AG04449 (cell line): Measurements from ENCODE around the gene CAPN5.
A peak's percentile ranks its signal among the peaks of the same experiment; 100 is the strongest.

ENCODE experiments used
- CTCF ChIA-PET: fragments of 350-600 bp; formaldehyde crosslinking; extraction: SDS; loops from one replicate; lab custom pipeline; 2021; ENCODE audit warnings: antibody characterized with exemption; lab: Yijun Ruan, JAX
- POLR2A ChIA-PET: fragments of 400-600, 350-600 bp; formaldehyde crosslinking; extraction: SDS; loops from one replicate; lab custom pipeline; 2020; ENCODE audit warnings: antibody characterized with exemption, inconsistent platforms; lab: Yijun Ruan, JAX
- DNase-seq: peaks from one replicate; pipeline ENCODE4 v3.0.0-alpha.2; 2010; ENCODE audit warnings: low read depth, low spot score
- H3K4me3 ChIP-seq: 2 replicates; pipeline ENCODE4 v1.5.1; 2011; ENCODE audit warnings: low read depth, mild to moderate bottlenecking, control low read depth, low read length
- TF ChIP-seq, protein P1 (sequence below): IDR thresholded peaks from one replicate; pipeline ENCODE4 v1.5.1; 2011; ENCODE audit warnings: mild to moderate bottlenecking, moderate library complexity, low read length, control low read depth, inconsistent platforms; ENCODE audit not compliant: insufficient read depth; ENCODE audit errors: missing control alignments

Gene CAPN5

DNA sequence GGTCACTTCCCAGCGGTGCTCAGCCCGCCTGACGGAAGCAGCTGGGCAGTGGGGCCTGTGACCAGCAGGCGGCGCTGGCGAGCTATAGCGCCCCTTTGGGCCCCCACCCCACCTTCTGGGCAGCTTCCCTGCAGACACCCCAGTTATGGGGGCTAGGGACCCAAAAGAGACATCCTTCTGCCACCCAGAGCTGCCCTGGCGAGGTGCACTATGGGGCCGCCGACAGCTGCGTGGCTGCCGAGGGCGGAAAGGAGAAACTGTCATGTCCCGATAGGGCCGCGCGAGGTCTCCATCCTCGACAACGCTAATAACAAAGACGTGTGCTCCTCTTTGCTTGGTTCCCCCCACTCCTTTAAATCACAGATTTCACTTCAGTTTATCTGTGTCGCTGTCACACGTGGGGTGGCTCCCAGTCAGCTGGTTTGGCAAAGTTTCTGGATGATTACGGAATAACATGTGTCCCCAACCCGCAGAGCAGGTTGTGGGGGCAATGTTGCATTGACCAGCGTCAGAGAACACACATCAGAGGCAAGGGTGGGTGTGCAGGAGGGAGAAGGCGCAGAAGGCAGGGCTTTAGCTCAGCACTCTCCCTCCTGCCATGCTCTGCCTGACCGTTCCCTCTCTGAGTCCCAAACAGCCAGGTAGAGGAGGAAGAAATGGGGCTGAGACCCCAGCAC lies 60.6 kb downstream of the CAPN5 start:
- no peak for DNase-seq
- CTCF ChIA-PET: interaction anchor here (0.6 to 13.5 kb wide), 55 partner anchors 9 to 491 kb away, joined by 3 to 209 read pairs (median 5); partner anchors contain the start of gene OMP
- POLR2A ChIA-PET: interaction anchor here (0.6 kb wide), 1 partner anchor 80 kb away, joined by 5 read pairs; no protein-coding TSS in a partner anchor
- H3K4me3 ChIP-seq: peak overlapping the region; percentile 60
- TF ChIP-seq, protein P1, sequence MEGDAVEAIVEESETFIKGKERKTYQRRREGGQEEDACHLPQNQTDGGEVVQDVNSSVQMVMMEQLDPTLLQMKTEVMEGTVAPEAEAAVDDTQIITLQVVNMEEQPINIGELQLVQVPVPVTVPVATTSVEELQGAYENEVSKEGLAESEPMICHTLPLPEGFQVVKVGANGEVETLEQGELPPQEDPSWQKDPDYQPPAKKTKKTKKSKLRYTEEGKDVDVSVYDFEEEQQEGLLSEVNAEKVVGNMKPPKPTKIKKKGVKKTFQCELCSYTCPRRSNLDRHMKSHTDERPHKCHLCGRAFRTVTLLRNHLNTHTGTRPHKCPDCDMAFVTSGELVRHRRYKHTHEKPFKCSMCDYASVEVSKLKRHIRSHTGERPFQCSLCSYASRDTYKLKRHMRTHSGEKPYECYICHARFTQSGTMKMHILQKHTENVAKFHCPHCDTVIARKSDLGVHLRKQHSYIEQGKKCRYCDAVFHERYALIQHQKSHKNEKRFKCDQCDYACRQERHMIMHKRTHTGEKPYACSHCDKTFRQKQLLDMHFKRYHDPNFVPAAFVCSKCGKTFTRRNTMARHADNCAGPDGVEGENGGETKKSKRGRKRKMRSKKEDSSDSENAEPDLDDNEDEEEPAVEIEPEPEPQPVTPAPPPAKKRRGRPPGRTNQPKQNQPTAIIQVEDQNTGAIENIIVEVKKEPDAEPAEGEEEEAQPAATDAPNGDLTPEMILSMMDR: peak; percentile 94

DNA sequence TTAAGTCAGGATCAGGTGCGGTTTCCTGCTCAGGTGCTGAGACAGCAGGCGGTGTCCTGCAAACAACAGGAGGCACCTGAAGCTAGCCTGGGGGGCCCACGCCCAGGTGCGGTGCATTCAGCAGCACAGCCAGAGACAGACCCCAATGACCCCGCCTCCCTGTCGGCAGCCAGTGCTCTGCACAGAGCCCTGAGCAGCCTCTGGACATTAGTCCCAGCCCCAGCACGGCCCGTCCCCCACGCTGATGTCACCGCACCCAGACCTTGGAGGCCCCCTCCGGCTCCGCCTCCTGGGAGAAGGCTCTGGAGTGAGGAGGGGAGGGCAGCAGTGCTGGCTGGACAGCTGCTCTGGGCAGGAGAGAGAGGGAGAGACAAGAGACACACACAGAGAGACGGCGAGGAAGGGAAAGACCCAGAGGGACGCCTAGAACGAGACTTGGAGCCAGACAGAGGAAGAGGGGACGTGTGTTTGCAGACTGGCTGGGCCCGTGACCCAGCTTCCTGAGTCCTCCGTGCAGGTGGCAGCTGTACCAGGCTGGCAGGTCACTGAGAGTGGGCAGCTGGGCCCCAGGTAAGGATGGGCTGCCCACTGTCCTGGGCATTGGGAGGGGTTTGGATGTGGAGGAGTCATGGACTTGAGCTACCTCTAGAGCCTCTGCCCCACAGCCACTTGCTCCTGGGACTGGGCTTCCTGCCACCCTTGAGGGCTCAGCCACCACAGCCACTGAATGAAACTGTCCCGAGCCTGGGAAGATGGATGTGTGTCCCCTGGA lies 61.3 kb downstream of the CAPN5 start, which contains the start of gene MYO7A:
Gene MYO7A, plus strand, starts transcription at position 327 of the 772 bp plus-strand sequence. CDS start 2,389 bp downstream, outside the sequence.
- TF ChIP-seq, protein P1: no peak
- ChIA-PET CTCF (interaction anchor here (0.8 to 13.5 kb wide), 42 partner anchors 8 to 490 kb away, joined by 3 to 209 read pairs (median 6); partner anchors contain the start of gene OMP), POLR2A (no interaction called here)
- no peak for DNase-seq
- peak within 1 kb of the TSS; percentile 60 for H3K4me3 ChIP-seq

DNA sequence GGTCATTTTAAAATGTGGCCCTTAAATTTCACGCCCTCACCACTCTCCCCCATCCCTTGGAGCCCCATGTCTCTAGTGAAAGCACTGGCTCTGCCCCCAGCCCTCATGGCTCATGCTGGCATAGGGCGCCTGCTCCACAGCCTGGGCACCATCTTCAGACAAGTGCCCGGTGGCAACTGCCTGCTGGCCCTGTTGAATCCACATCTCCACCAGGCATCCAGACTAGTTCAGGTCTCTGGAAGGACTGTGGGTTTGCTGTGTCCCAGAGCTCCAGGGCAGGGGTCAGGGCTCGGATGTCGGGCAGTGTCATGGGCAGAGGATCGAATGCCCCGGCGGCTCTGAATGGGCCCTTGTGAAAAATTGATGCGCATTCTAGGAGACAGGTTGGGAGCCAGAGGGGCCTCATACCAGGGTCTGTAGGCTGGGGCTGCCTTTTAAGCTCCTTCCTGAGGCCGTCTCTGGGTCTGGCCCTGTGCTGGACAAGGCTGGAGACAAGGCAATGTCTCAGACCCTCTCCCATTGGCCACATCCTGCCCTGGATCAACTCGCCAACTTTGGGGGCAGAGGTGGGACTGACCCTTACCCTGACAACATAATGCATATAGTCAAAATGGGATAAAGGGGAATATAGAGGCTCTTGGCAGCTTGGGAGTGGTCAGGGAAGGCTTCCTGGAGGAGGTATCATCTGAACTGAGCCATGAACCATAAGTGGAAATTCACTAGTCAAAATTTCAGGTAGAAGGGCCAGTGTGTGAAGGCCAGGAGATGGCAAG lies 62.5 kb downstream of the CAPN5 start:
- ChIA-PET CTCF (interaction anchor here (1.2 to 13.5 kb wide), 10 partner anchors 7 to 489 kb away, joined by 3 to 209 read pairs (median 38); no protein-coding TSS in a partner anchor), POLR2A (no interaction called here)
- H3K4me3 ChIP-seq: no peak overlapping the region

DNA sequence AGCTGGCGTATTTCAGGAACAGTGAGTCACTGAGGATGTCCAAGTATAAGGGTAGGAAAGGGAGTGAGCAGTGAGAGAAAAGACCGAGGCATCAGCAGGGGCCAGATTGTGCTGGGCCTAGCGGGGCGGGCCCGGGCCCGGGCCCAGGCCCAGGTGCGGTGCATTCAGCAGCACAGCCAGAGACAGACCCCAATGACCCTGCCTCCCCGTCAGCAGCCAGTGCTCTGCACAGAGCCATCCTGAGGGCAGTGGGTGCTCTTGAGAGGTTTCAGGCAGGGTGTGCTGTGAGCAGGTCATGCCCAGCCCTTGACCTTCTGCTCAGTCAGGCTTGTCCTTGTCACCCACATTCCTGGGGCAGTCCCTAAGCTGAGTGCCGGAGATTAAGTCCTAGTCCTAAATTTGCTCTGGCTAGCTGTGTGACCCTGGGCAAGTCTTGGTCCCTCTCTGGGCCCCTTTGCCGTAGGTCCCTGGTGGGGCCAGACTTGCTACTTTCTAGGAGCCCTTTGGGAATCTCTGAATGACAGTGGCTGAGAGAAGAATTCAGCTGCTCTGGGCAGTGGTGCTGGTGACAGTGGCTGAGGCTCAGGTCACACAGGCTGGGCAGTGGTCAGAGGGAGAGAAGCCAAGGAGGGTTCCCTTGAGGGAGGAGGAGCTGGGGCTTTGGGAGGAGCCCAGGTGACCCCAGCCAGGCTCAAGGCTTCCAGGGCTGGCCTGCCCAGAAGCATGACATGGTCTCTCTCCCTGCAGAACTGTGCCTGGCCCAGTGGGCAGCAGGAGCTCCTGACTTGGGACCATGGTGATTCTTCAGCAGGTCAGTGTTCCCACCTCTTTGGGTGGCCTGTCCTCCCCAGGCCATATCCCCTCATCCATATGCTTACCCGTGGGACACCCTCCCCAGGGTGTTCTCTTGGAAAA lies 63.3 kb downstream of the CAPN5 start:
- POLR2A ChIA-PET: interaction anchor here (0.7 kb wide), 1 partner anchor 47 kb away, joined by 4 read pairs; no protein-coding TSS in a partner anchor
- H3K4me3 ChIP-seq: no peak overlapping the region
- no peak for DNase-seq
- TF ChIP-seq, protein P1: no peak
- CTCF ChIA-PET: interaction anchor here (1.2 to 13.5 kb wide), 8 partner anchors 10 to 488 kb away, joined by 3 to 209 read pairs (median 26); no protein-coding TSS in a partner anchor

More for the DNA sequence above, 62.5 kb downstream of the CAPN5 start:
- TF ChIP-seq, protein P1: no peak
- no peak for DNase-seq

DNA sequence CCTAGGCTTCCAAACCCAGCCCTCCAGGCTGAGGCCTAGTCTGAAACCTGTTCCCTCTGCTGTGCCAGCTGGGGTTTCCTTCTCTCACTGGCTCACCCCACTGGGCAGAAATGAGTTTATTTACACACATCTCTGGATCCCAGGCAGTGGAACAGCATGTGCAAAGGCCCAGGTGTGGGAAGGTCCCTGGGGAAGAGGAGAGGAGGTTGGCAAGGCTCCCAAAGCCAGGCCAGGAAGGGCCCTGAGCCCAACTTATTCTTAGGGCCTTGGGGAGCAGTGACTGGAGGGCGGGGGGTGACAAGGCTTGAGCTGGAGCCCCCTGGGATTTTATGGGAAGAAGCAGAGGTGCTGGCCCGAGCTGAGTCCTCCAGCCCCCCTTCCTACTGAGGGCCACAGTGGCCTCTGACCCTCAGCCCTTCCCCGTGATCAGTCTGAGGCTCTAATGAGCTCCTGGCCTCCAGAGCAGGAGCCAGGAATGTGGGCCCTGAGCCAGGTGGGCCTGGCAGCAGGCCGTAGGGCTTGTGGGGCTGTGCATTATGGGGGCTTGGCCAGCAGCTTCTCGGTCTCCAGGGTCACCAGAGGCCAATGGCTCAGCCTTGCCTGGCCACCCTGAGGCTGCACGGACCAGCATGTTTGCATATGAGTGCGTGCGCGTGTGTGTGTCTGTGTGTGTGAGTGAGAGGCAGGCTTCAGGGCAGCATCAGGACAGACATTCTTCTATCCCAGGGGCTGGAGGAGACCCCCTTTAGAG lies 64.2 kb downstream of the CAPN5 start:
- TF ChIP-seq, protein P1: no peak
- no peak overlapping the region for H3K4me3 ChIP-seq
- DNase-seq: no peak
- CTCF ChIA-PET: interaction anchor here (1.0 to 13.5 kb wide), 6 partner anchors 9 to 418 kb away, joined by 4 to 209 read pairs (median 39); no protein-coding TSS in a partner anchor
- POLR2A ChIA-PET: interaction anchor here (0.7 to 1.1 kb wide), 2 partner anchors 9 to 46 kb away, joined by 3 to 4 read pairs; no protein-coding TSS in a partner anchor
